SK-N-DZ (cell line): ENCODE results near the gene F11.
"Not testable (repeated sequence)": the region's sequence is repeated elsewhere in the genome, so short reads cannot be mapped to it uniquely, and the experiment has no call there.

Experiments used
- DNase-seq: peaks from one replicate; pipeline ENCODE4 v3.0.0-alpha.2; 2015; ENCODE audit warnings: low spot score

Gene F11

GRCh38 chr4:186298031-186298647, 32.1 kb downstream of the F11 start:
- DNase-seq: no peak

- DNase-seq: peak; percentile 45
These were observed 33.3 kb downstream of the F11 start for GRCh38 chr4:186299291-186299690.

- no peak for DNase-seq
These were observed 34.8 kb downstream of the F11 start for GRCh38 chr4:186300659-186301390.

- no peak for DNase-seq
These were observed 38.2 kb downstream of the F11 start for GRCh38 chr4:186304216-186304615.

- no peak for DNase-seq
These were observed 39.0 kb downstream of the F11 start for GRCh38 chr4:186304866-186305505.

- DNase-seq: no peak
These were observed 41.5 kb downstream of the F11 start for GRCh38 chr4:186307497-186307896.

- no peak for DNase-seq
These were observed 41.9 kb downstream of the F11 start for GRCh38 chr4:186307916-186308315.

GRCh38 chr4:186318481-186318880, 52.5 kb downstream of the F11 start:
- DNase-seq: peak; percentile 51

- not testable (repeated sequence) for DNase-seq
These were observed 58.7 kb downstream of the F11 start for GRCh38 chr4:186324660-186325059.

- DNase-seq: no peak
These were observed 60.4 kb downstream of the F11 start for GRCh38 chr4:186326391-186326790.

GRCh38 chr4:186329372-186329771, 63.4 kb downstream of the F11 start:
- no peak for DNase-seq

GRCh38 chr4:186330368-186330767, 64.4 kb downstream of the F11 start:
- no peak for DNase-seq

GRCh38 chr4:186335793-186336192, 69.8 kb downstream of the F11 start:
- peak; percentile 91 for DNase-seq
